ENCODE measurements around the gene TUBB1.

GRCh38 chr20:59044295-59044694 lies 25.1 kb downstream of the TUBB1 start:
- TF ChIP-seq CTCF (IDR thresholded peaks at IDR 0.05) (no peak), POLR2AphosphoS5 (IDR thresholded peaks at IDR 0.05) (no peak), POLR2A (IDR thresholded peaks at IDR 0.05) (no peak)

Measured in gastroesophageal sphincter (tissue), 3 donors.